Small intestine (tissue), 7 donors: Measurements from ENCODE around the gene PPIL6. TPM values are rescaled to one million over a fixed set of nuclear protein-coding genes. Genes with fewer than 3 reads are reported as not detected.
A peak's percentile ranks its signal among the peaks of the same experiment; 100 is the strongest.

Experiments
- DNase-seq, 2 donors: peaks; one replicate each; pipeline versions ENCODE4 v3.0.0 to v3.0.0-alpha.2; 2013
- FAIRE-seq: peaks from 2 replicates; lab custom pipeline; 2012; peaks lifted over from hg19 to GRCh38; lab: Jason Lieb, UNC
- H3K27ac ChIP-seq, 3 donors: one replicate each; pipeline ENCODE4 v1.5.1; 2013; ENCODE audit warnings: low read length in 2 of 3, mild to moderate bottlenecking in 2 of 3, control low read depth in 1 of 3, inconsistent platforms in 1 of 3, low read depth in 1 of 3, moderate library complexity in 1 of 3
- H3K27me3 ChIP-seq, 3 donors: one replicate each; pipeline ENCODE4 v1.6.1; 2013; ENCODE audit warnings: low read length in 3 of 3, inconsistent platforms in 1 of 3; ENCODE audit not compliant: control insufficient read depth in 3 of 3, insufficient read depth in 3 of 3
- H3K36me3 ChIP-seq, 3 donors: one replicate each; pipeline ENCODE4 v1.6.1; 2013; ENCODE audit warnings: low read length in 3 of 3, inconsistent platforms in 1 of 3, low read depth in 1 of 3, mild to moderate bottlenecking in 1 of 3, moderate library complexity in 1 of 3; ENCODE audit not compliant: control insufficient read depth in 3 of 3, insufficient read depth in 2 of 3
- H3K4me1 ChIP-seq, 3 donors: one replicate each; pipeline ENCODE4 v1.6.1; 2013; ENCODE audit warnings: low read length in 2 of 3, inconsistent platforms in 1 of 3, low read depth in 1 of 3, mild to moderate bottlenecking in 1 of 3, moderate library complexity in 1 of 3; ENCODE audit not compliant: control insufficient read depth in 3 of 3, insufficient read depth in 2 of 3
- H3K4me3 ChIP-seq, 3 donors: one replicate each; pipeline ENCODE4 v1.5.1; 2013; ENCODE audit warnings: low read length in 3 of 3, control low read depth in 1 of 3, inconsistent platforms in 1 of 3, low read depth in 1 of 3, mild to moderate bottlenecking in 1 of 3, moderate library complexity in 1 of 3
- H3K9me3 ChIP-seq, 2 donors: one replicate each; pipeline ENCODE4 v1.6.1; 2013; ENCODE audit warnings: low read depth in 1 of 2, low read length in 1 of 2; ENCODE audit not compliant: control insufficient read depth in 2 of 2, insufficient read depth in 1 of 2
- WGBS, 3 donors: extraction: QIAGEN DNeasy Blood & Tissue Kit; methylation state at CpG; one replicate each; pipeline ENCODE4 v1.1.7; 2013; 5-methylcytosine and 5-hydroxymethylcytosine counted together
- polyA plus RNA-seq, 4 donors: library from polyadenylated mRNA; stranded (reverse) in 3 of 4; unstranded in 1 of 4; fragments of 200-250 nt in 3 of 4; fragments of 120-200 nt in 1 of 4; gene quantifications; one replicate each; pipeline versions ENCODE4 v1.2.1 to v1.2.3, GENCODE V29; 2013
- donor health status: healthy with polysubstance abuse.
- donor health status: control.
- donor health status: control.
- donor health status: Bipolar disorder and iron deficiency.
- donor health status: healthy.

Gene PPIL6
- polyA plus RNA-seq, 4 donors, result 0.22 to 4.8 (median 0.76) TPM; not detected in 1

DNA sequence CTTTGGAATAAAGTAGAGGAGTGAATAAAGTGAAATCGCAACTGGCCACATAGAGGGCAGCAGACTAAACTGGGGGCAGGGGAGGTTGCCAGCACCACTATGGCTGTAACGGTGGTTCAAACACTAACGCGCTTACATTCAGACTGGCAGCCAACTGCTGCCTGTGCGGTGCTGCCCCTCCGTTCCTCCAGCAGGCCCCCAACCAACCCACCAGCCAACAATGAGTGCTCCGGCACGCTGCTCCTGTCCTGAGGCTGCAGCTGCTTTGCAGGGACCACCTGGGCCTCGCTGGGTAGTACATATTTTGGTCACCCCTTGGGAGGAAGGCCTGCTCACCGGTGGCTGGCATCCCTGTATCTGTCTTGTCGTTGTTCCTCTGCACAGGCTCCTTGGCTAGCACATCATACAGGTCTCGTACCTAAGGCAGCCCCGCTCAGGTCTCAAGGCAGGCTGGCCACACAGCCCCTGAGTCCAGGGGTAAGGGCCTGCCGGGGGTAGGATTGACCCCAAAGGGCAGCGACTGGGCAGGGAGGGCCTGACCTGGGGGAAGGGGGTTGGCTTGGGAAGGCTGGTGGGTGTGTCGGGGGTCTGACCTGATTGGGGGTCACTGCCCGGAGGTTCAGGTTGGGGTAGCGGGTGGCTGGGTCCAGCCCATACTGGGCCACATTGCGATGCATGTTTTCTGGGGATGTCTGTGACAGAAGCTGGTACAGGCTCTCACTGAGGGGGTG is 8.8 kb upstream of the PPIL6 start:
- Histone ChIP-seq H3K9me3 (no peaks in the 10 kb centered on the region), H3K4me1 (peaks cover under 1 to 18% (median 3%) of the 10 kb centered on the region in 3 donors), H3K4me3 (no peak overlapping the region), H3K27ac (no peak overlapping the region), H3K27me3 (no peaks in the 10 kb centered on the region), H3K36me3 (peaks cover 7 to 93% (median 14%) of the 10 kb centered on the region in 3 donors)
- no peak for DNase-seq
- no peak for FAIRE-seq
- WGBS, 3 donors, result 80 to 86% (median 82%) methylated on average over 16 to 19 of the region's 19 CpGs

DNA sequence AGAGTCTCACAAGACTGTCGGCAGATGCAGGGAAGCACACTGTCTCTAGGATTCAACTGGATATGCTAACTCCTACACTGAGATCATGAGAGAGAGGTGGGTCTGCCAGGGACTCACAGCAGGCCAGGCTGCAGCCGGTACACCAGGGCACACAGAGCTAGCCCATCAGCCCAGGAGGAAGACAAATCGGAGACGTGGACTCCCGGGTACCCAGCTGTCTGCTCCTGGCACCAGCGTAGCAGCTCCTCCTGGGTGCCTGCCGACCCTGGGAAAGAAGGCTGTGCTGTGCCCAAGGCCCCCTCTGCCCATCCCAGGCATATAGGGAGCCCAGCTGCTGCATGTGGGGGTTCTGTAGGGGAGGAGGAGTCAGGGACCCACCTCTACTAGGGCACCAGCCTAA is 8.2 kb upstream of the PPIL6 start:
- Histone ChIP-seq H3K27ac (no peak overlapping the region), H3K27me3 (no peaks in the 10 kb centered on the region), H3K9me3 (no peaks in the 10 kb centered on the region), H3K4me3 (no peak overlapping the region), H3K4me1 (peaks cover 0 to 12% (median 0%) of the 10 kb centered on the region in 3 donors), H3K36me3 (peaks cover 11 to 94% (median 14%) of the 10 kb centered on the region in 3 donors)
- WGBS, 3 donors, result 50 to 85% (median 69%) methylated on average over 7 of the region's 7 CpGs
- no peak for FAIRE-seq
- no peak for DNase-seq

DNA sequence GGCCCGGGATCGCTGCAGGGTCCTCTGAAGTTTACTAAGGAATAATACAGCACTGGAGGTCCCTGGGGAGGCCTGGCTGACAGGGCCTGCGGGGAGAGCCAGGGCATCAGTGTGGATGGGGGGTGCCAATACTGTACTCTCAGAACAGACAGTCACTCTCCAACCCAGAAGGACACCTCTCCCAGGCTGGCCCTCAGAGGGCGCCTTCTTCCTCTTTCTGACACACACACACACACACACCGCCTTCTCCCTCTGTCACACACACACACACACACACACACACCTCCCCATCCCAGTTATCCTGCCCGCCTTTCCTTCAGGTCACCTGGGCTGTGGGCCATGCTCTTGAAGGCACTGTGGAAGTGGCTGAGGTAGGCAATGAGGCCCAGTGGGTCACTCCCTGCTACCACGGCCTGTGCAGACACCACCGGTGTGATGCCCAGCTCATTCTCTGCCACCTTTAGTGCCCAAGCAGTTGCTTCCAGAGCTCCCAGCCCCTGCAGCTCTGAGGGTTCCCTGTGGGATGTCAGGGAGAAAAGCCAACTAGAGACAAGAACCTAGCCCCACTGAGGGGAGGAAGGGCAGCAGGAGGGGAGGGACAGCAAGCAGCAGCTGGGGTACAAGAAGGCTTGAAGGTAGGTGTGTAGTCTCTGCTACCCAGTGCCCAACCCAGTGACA is 7.6 kb upstream of the PPIL6 start:
- FAIRE-seq (no peak), DNase-seq (no peak)
- no peaks in the 10 kb centered on the region for H3K9me3 ChIP-seq
- H3K27me3 ChIP-seq, result no peaks in the 10 kb centered on the region
- H3K36me3 ChIP-seq, result peaks cover 11 to 94% (median 14%) of the 10 kb centered on the region in 3 donors
- peaks cover 0 to 6% (median 0%) of the 10 kb centered on the region in 3 donors for H3K4me1 ChIP-seq
- H3K4me3 ChIP-seq, result no peak overlapping the region
- 83 to 89% (median 86%) methylated on average over 7 to 8 of the region's 8 CpGs for WGBS, 3 donors
- H3K27ac ChIP-seq, result no peak overlapping the region

DNA sequence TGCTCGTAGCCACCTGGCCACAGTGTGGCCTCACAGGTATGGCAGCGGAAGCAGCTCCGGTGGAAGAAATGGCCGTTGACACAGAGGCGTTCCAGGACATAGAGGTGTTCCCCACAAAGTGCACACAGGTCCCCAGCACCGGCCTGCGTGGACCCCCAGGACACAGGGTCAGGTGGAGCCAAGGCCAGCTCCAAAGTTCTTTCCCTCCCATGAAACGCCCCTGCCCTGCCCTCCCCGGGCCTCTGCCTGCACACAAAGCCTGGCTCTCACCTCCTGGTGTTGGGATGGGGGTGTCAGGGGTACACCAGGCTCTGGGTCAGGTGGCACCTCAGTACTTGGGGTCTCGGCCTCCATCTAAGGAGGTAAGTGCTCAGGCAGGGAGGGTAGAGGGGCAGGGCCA is 6.7 kb upstream of the PPIL6 start:
- Histone ChIP-seq H3K4me1 (peaks cover 0 to 8% (median under 1%) of the 10 kb centered on the region in 3 donors), H3K9me3 (no peaks in the 10 kb centered on the region), H3K36me3 (peaks cover 11 to 95% (median 14%) of the 10 kb centered on the region in 3 donors), H3K27ac (no peak overlapping the region), H3K4me3 (no peak overlapping the region), H3K27me3 (no peaks in the 10 kb centered on the region)
- WGBS, 3 donors, result 85 to 87% (median 87%) methylated on average over 10 of the region's 10 CpGs
- FAIRE-seq, result no peak
- no peak for DNase-seq

DNA sequence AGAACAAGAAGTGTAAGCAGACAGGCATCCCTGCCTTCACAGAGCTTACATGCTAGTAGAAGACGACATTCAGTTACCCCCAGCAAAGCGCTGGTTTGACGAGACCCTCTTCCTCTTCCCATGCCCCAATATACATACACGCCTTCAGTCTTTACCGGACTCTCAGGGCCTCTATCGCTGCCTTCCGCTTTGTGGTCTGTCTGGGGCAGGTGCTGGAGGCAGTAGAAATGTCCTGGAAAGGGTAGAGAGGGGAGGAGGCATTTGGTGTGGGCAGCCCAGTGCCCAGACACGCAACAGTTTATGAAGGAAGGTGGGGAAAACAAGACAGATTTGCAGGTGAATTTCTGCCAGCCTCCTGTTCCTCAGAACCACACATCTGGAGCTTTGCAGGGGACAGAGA is 6.1 kb upstream of the PPIL6 start:
- DNase-seq (no peak), FAIRE-seq (no peak)
- 87 to 94% (median 90%) methylated on average over 8 of the region's 8 CpGs for WGBS, 3 donors
- Histone ChIP-seq H3K27ac (no peak overlapping the region), H3K36me3 (peaks cover 11 to 92% (median 14%) of the 10 kb centered on the region in 3 donors), H3K4me3 (no peak overlapping the region), H3K4me1 (peaks cover 0 to 13% (median 6%) of the 10 kb centered on the region in 3 donors), H3K27me3 (no peaks in the 10 kb centered on the region), H3K9me3 (no peaks in the 10 kb centered on the region)

DNA sequence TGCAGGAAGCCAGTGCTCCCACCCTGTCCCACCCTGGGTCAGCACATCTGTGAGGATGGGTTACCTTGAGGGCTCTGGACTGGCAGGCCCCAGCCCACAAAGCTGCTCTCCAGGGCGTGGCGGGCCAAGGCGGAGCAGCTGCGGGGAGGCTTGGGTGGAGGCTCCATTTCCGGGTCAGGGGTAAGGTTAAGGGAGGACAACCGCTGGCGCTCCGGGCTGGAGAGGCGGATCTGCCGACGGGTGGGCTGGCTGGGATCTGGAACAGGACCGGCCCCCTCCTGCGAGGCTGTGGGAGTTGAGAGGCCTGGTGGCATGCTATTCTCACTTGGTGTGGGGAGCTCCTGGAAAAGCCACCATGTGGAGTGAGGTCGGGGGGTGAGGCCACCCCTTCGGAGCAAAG is 5.6 kb upstream of the PPIL6 start:
- no peak overlapping the region for H3K4me3 ChIP-seq
- 58 to 84% (median 76%) methylated on average over 13 to 15 of the region's 15 CpGs for WGBS, 3 donors

DNA sequence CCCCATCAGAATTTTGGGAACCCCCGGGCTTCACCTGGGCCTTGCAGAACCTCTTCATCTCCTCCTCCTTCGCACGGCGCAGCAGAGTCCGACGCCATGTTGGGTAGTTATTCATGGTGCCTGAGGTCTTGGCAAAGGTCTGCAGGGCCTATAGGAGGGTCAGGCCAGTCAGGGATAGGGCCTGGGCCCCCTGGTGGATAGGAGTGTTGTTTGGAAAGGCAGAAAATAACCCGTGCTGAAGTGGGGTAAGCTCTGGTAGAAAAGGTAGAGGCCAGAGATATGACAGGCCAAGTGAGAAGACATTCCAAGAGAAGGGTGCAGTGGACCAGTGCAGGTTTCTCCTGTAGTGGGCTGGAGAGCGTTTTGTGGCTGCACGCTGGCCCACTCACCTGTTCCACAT is 5.0 kb upstream of the PPIL6 start:
- 86 to 90% (median 87%) methylated on average over 9 of the region's 9 CpGs for WGBS, 3 donors
- H3K27me3 ChIP-seq, result no peaks in the 10 kb centered on the region
- DNase-seq (no peak), FAIRE-seq (no peak)
- H3K4me1 ChIP-seq, result peaks cover 0 to 17% (median 8%) of the 10 kb centered on the region in 3 donors
- no peak overlapping the region for H3K27ac ChIP-seq
- peaks cover 11 to 86% (median 14%) of the 10 kb centered on the region in 3 donors for H3K36me3 ChIP-seq
- no peaks in the 10 kb centered on the region for H3K9me3 ChIP-seq
- H3K4me3 ChIP-seq, result no peak overlapping the region

More for the DNA sequence above, 5.6 kb upstream of the PPIL6 start:
- Histone ChIP-seq H3K27ac (no peak overlapping the region), H3K27me3 (no peaks in the 10 kb centered on the region), H3K9me3 (no peaks in the 10 kb centered on the region), H3K36me3 (peaks cover 11 to 88% (median 14%) of the 10 kb centered on the region in 3 donors), H3K4me1 (peaks cover 0 to 17% (median 8%) of the 10 kb centered on the region in 3 donors)
- FAIRE-seq (no peak), DNase-seq (peak in 1 of 2 donors; percentile 53)

DNA sequence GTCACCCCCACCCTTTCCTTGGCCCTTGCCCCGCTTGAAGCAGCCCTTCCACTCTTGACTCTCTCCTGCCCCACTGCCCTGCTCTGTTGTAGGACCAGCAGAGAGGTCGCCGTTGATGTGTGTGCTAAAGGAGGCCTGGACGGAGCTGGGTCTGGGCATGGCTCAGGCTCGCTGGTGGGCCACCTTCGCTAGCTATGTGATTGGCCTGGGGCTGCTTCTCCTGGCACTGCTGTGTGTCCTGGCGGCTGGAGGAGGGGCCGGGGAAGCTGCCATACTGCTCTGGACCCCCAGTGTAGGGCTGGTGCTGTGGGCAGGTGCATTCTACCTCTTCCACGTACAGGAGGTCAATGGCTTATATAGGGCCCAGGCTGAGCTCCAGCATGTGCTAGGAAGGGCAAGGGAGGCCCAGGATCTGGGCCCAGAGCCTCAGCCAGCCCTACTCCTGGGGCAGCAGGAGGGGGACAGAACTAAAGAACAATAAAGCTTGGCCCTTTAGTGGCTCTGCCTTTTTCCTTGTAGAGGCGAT is 3.1 kb upstream of the PPIL6 start:
- no peaks in the 10 kb centered on the region for H3K9me3 ChIP-seq
- no peak overlapping the region for H3K27ac ChIP-seq
- FAIRE-seq (no peak), DNase-seq (peak in 1 of 2 donors; percentile 2)
- peaks cover 0 to 11% (median 8%) of the 10 kb centered on the region in 3 donors for H3K4me1 ChIP-seq
- H3K4me3 ChIP-seq, result no peak overlapping the region
- peaks cover 11 to 67% (median 14%) of the 10 kb centered on the region in 3 donors for H3K36me3 ChIP-seq
- 89 to 93% (median 93%) methylated on average over 9 to 10 of the region's 10 CpGs for WGBS, 3 donors
- no peaks in the 10 kb centered on the region for H3K27me3 ChIP-seq
